Effector memory CD8-positive, alpha-beta T cell (primary cell): ENCODE data around the gene FOXRED2.
"Not testable (repeated sequence)": the region's sequence is repeated elsewhere in the genome, so short reads cannot be mapped to it uniquely, and the experiment has no call there.

ENCODE experiments used
- ATAC-seq: fragments of 150-1000 bp; cut with Tn5 transposase; replicated peaks from 2 replicates; pipeline ENCODE4 v1.10.0; 2021; ENCODE audit warnings: mild to moderate bottlenecking, moderate library complexity
- DNase-seq, 3 experiments: peaks; one replicate each; pipeline ENCODE4 v3.0.0; 2021
- H3K27ac Mint-ChIP-seq, 2 donors: one replicate each; pipeline ENCODE4 v1.8.0; 2022; ENCODE audit warnings: mild to moderate bottlenecking in 2 of 2, mixed read lengths in 2 of 2, moderate library complexity in 2 of 2
- H3K27me3 Mint-ChIP-seq, 2 donors: one replicate each; pipeline ENCODE4 v1.8.0; 2022; ENCODE audit warnings: mixed read lengths in 2 of 2
- H3K36me3 Mint-ChIP-seq: one replicate; pipeline ENCODE4 v1.8.0; 2022; ENCODE audit warnings: mild to moderate bottlenecking, moderate library complexity, mixed read lengths; ENCODE audit not compliant: insufficient read depth
- H3K4me1 Mint-ChIP-seq, 2 donors: one replicate each; pipeline ENCODE4 v1.8.0; 2022; ENCODE audit warnings: low read depth in 2 of 2, mixed read lengths in 2 of 2
- H3K4me3 Mint-ChIP-seq, 2 donors: one replicate each; pipeline ENCODE4 v1.8.0; 2022; ENCODE audit warnings: mild to moderate bottlenecking in 2 of 2, mixed read lengths in 2 of 2, moderate library complexity in 2 of 2
- H3K9me3 Mint-ChIP-seq, 2 donors: one replicate each; pipeline ENCODE4 v1.8.0; 2022; ENCODE audit warnings: mixed read lengths in 2 of 2

The FOXRED2 gene

GRCh38 chr22:36457688-36458450, 49.0 kb downstream of the FOXRED2 start:
- Mint-ChIP-seq H3K4me1 (peaks cover 22 to 30% of the 10 kb centered on the region in 2 donors), H3K27me3 (no peaks in the 10 kb centered on the region), H3K9me3 (no peaks in the 10 kb centered on the region), H3K36me3 (peaks cover 17% of the 10 kb centered on the region), H3K27ac (peak overlapping the region in 1 of 2 donors; percentile 44), H3K4me3 (no peak overlapping the region)
- DNase-seq (no peak), ATAC-seq (no peak)

GRCh38 chr22:36456464-36456845, 50.4 kb downstream of the FOXRED2 start:
- peaks cover 21% of the 10 kb centered on the region for H3K36me3 Mint-ChIP-seq
- H3K27ac Mint-ChIP-seq: peak overlapping the region; percentile 65 to 96
- peaks cover 35 to 38% of the 10 kb centered on the region in 2 donors for H3K4me1 Mint-ChIP-seq
- no peaks in the 10 kb centered on the region for H3K27me3 Mint-ChIP-seq
- H3K4me3 Mint-ChIP-seq: peak overlapping the region; percentile 49 to 78
- no peaks in the 10 kb centered on the region for H3K9me3 Mint-ChIP-seq
- DNase-seq: no peak
- no peak for ATAC-seq

GRCh38 chr22:36455571-36456463, 51.0 kb downstream of the FOXRED2 start:
- H3K9me3 Mint-ChIP-seq: no peaks in the 10 kb centered on the region
- H3K36me3 Mint-ChIP-seq: peaks cover 20% of the 10 kb centered on the region
- ATAC-seq (no peak), DNase-seq (no peak)
- H3K27me3 Mint-ChIP-seq: no peaks in the 10 kb centered on the region
- peak overlapping the region; percentile 49 to 78 for H3K4me3 Mint-ChIP-seq
- peaks cover 35 to 43% of the 10 kb centered on the region in 2 donors for H3K4me1 Mint-ChIP-seq
- peak overlapping the region; percentile 65 to 96 for H3K27ac Mint-ChIP-seq

GRCh38 chr22:36454916-36455570, 51.8 kb downstream of the FOXRED2 start:
- Mint-ChIP-seq H3K36me3 (peaks cover 17% of the 10 kb centered on the region), H3K27ac (peak overlapping the region; percentile 77 to 96), H3K27me3 (no peaks in the 10 kb centered on the region), H3K9me3 (no peaks in the 10 kb centered on the region), H3K4me1 (peaks cover 35 to 42% of the 10 kb centered on the region in 2 donors), H3K4me3 (peak overlapping the region; percentile 76 to 78)
- ATAC-seq: peak; percentile 70
- peak; percentile 89 to 94 (median 94) for DNase-seq

GRCh38 chr22:36453855-36454378, 52.9 kb downstream of the FOXRED2 start:
- Mint-ChIP-seq H3K27ac (peak overlapping the region; percentile 77 to 96), H3K4me1 (peaks cover 36 to 45% of the 10 kb centered on the region in 2 donors), H3K9me3 (no peaks in the 10 kb centered on the region), H3K4me3 (peak overlapping the region; percentile 76 to 78), H3K27me3 (no peaks in the 10 kb centered on the region), H3K36me3 (peaks cover 17% of the 10 kb centered on the region)
- DNase-seq (no peak), ATAC-seq (no peak)

GRCh38 chr22:36452978-36453607, 53.7 kb downstream of the FOXRED2 start:
- not testable (repeated sequence) for DNase-seq, ATAC-seq, H3K9me3 Mint-ChIP-seq, H3K27me3 Mint-ChIP-seq
- Mint-ChIP-seq H3K36me3 (peaks cover 17% of the 10 kb centered on the region), H3K27ac (peak overlapping the region; percentile 77 to 96), H3K4me3 (peak overlapping the region; percentile 76 to 78), H3K4me1 (peaks cover 38 to 48% of the 10 kb centered on the region in 2 donors)

GRCh38 chr22:36452250-36452977, 54.4 kb downstream of the FOXRED2 start:
- H3K4me3 Mint-ChIP-seq: peak overlapping the region; percentile 76 to 78
- peaks cover 38 to 53% of the 10 kb centered on the region in 2 donors for H3K4me1 Mint-ChIP-seq
- no peak for DNase-seq
- H3K27me3 Mint-ChIP-seq: no peaks in the 10 kb centered on the region
- H3K9me3 Mint-ChIP-seq: no peaks in the 10 kb centered on the region
- peak overlapping the region; percentile 77 to 96 for H3K27ac Mint-ChIP-seq
- peaks cover 17% of the 10 kb centered on the region for H3K36me3 Mint-ChIP-seq
- ATAC-seq: no peak

- ATAC-seq, H3K27me3 Mint-ChIP-seq, H3K9me3 Mint-ChIP-seq, DNase-seq: not testable (repeated sequence)
- Mint-ChIP-seq H3K36me3 (peaks cover 17% of the 10 kb centered on the region), H3K27ac (peak overlapping the region; percentile 77 to 96), H3K4me3 (peak overlapping the region; percentile 76 to 78), H3K4me1 (peaks cover 33 to 48% of the 10 kb centered on the region in 2 donors)
Observed at GRCh38 chr22:36450923-36451322, 55.9 kb downstream of the FOXRED2 start.

- no peak for ATAC-seq
- H3K4me3 Mint-ChIP-seq: no peak overlapping the region
- H3K9me3 Mint-ChIP-seq: no peaks in the 10 kb centered on the region
- peaks cover 12% of the 10 kb centered on the region for H3K36me3 Mint-ChIP-seq
- H3K27me3 Mint-ChIP-seq: no peaks in the 10 kb centered on the region
- peaks cover 29 to 41% of the 10 kb centered on the region in 2 donors for H3K4me1 Mint-ChIP-seq
- DNase-seq: no peak
- H3K27ac Mint-ChIP-seq: peak overlapping the region; percentile 53 to 96
Observed at GRCh38 chr22:36449596-36450175, 57.2 kb downstream of the FOXRED2 start.

GRCh38 chr22:36447632-36448031, 59.2 kb downstream of the FOXRED2 start:
- ATAC-seq (no peak), DNase-seq (no peak)
- H3K4me3 Mint-ChIP-seq: no peak overlapping the region
- H3K9me3 Mint-ChIP-seq: no peaks in the 10 kb centered on the region
- H3K27ac Mint-ChIP-seq: peak overlapping the region; percentile 75 to 96
- H3K4me1 Mint-ChIP-seq: peaks cover 14 to 29% of the 10 kb centered on the region in 2 donors
- peaks cover 5% of the 10 kb centered on the region for H3K36me3 Mint-ChIP-seq
- no peaks in the 10 kb centered on the region for H3K27me3 Mint-ChIP-seq

- ATAC-seq (no peak), DNase-seq (no peak)
- H3K4me3 Mint-ChIP-seq: no peak overlapping the region
- H3K4me1 Mint-ChIP-seq: peaks cover 8 to 15% of the 10 kb centered on the region in 2 donors
- H3K27me3 Mint-ChIP-seq: no peaks in the 10 kb centered on the region
- peak overlapping the region in 1 of 2 donors; percentile 17 for H3K27ac Mint-ChIP-seq
- H3K36me3 Mint-ChIP-seq: peaks cover 2% of the 10 kb centered on the region
- no peaks in the 10 kb centered on the region for H3K9me3 Mint-ChIP-seq
Observed at GRCh38 chr22:36445158-36445668, 61.6 kb downstream of the FOXRED2 start.
